Measurements from ENCODE around the gene RBMX2.

RBMX2 gene

GRCh38 chrX:130446974-130447373 lies 45.2 kb downstream of the RBMX2 start:
- DNase-seq = no peak

Measured in CD4-positive, alpha-beta T cell treated with Interleukin-21 for 1 hour (primary cell).